Measurements from ENCODE around the gene RREB1. TPM values are rescaled to one million over a fixed set of nuclear protein-coding genes. Genes with fewer than 3 reads are reported as not detected.
A peak's percentile ranks its signal among the peaks of the same experiment; 100 is the strongest.
"Not testable (repeated sequence)": the region's sequence is repeated elsewhere in the genome, so short reads cannot be mapped to it uniquely, and the experiment has no call there.

Gene RREB1
- total RNA-seq, 1 donor from 2014 or later = 12.7 TPM

- peak; percentile 20 for DNase-seq (ENCODE audit: low spot score)
- intact Hi-C loops (cut with micrococcal nuclease) = no loop called here
- Mint-ChIP-seq H3K27me3 (ENCODE audit: insufficient read depth) (peaks cover 13% of the 10 kb centered on the region), H3K27ac (peak overlapping the region; percentile 73), H3K4me1 (ENCODE audit: low read depth) (peaks cover 21% of the 10 kb centered on the region), H3K36me3 (ENCODE audit: low read depth) (no peaks in the 10 kb centered on the region), H3K4me3 (peak overlapping the region; percentile 76), H3K9me3 (no peaks in the 10 kb centered on the region)
Observed at GRCh38 chr6:7261032-7261841, 153.5 kb downstream of the RREB1 start.

GRCh38 chr6:7261852-7262461 is 154.2 kb downstream of the RREB1 start:
- H3K4me1 Mint-ChIP-seq (ENCODE audit: low read depth) = peaks cover 21% of the 10 kb centered on the region
- intact Hi-C loops (cut with micrococcal nuclease) = no loop called here
- peaks cover 11% of the 10 kb centered on the region for H3K27me3 Mint-ChIP-seq (ENCODE audit: insufficient read depth)
- no peaks in the 10 kb centered on the region for H3K9me3 Mint-ChIP-seq
- no peak overlapping the region for H3K27ac Mint-ChIP-seq
- no peaks in the 10 kb centered on the region for H3K36me3 Mint-ChIP-seq (ENCODE audit: low read depth)
- H3K4me3 Mint-ChIP-seq = peak overlapping the region; percentile 76
- DNase-seq (ENCODE audit: low spot score) = no peak

GRCh38 chr6:7262746-7263518 is 155.2 kb downstream of the RREB1 start:
- Mint-ChIP-seq H3K27me3 (ENCODE audit: insufficient read depth) (peaks cover 11% of the 10 kb centered on the region), H3K4me1 (ENCODE audit: low read depth) (peaks cover 21% of the 10 kb centered on the region), H3K9me3 (no peaks in the 10 kb centered on the region), H3K36me3 (ENCODE audit: low read depth) (no peaks in the 10 kb centered on the region), H3K27ac (no peak overlapping the region), H3K4me3 (peak overlapping the region; percentile 76)
- intact Hi-C loops (cut with micrococcal nuclease) = no loop called here
- DNase-seq (ENCODE audit: low spot score) = no peak

GRCh38 chr6:7263519-7263805 is 155.7 kb downstream of the RREB1 start:
- H3K4me3 Mint-ChIP-seq; H3K27ac Mint-ChIP-seq; H3K9me3 Mint-ChIP-seq; H3K36me3 Mint-ChIP-seq (ENCODE audit: low read depth); intact Hi-C loops (cut with micrococcal nuclease); DNase-seq (ENCODE audit: low spot score): not testable (repeated sequence)
- Mint-ChIP-seq H3K4me1 (ENCODE audit: low read depth) (peaks cover 21% of the 10 kb centered on the region), H3K27me3 (ENCODE audit: insufficient read depth) (peaks cover 11% of the 10 kb centered on the region)

GRCh38 chr6:7264041-7264440 is 156.3 kb downstream of the RREB1 start:
- H3K27ac Mint-ChIP-seq = no peak overlapping the region
- intact Hi-C loops (cut with micrococcal nuclease) = no loop called here
- peaks cover 11% of the 10 kb centered on the region for H3K27me3 Mint-ChIP-seq (ENCODE audit: insufficient read depth)
- no peak for DNase-seq (ENCODE audit: low spot score)
- H3K9me3 Mint-ChIP-seq = no peaks in the 10 kb centered on the region
- H3K4me3 Mint-ChIP-seq = no peak overlapping the region
- H3K4me1 Mint-ChIP-seq (ENCODE audit: low read depth) = peaks cover 21% of the 10 kb centered on the region
- H3K36me3 Mint-ChIP-seq (ENCODE audit: low read depth) = no peaks in the 10 kb centered on the region

GRCh38 chr6:7264686-7265384 is 157.1 kb downstream of the RREB1 start:
- Mint-ChIP-seq H3K27ac (no peak overlapping the region), H3K9me3 (no peaks in the 10 kb centered on the region), H3K36me3 (ENCODE audit: low read depth) (no peaks in the 10 kb centered on the region), H3K4me3 (no peak overlapping the region), H3K4me1 (ENCODE audit: low read depth) (peaks cover 21% of the 10 kb centered on the region), H3K27me3 (ENCODE audit: insufficient read depth) (peaks cover 6% of the 10 kb centered on the region)
- intact Hi-C loops (cut with micrococcal nuclease) = no loop called here
- DNase-seq (ENCODE audit: low spot score) = no peak

- intact Hi-C loops (cut with micrococcal nuclease); H3K4me3 Mint-ChIP-seq; H3K27ac Mint-ChIP-seq; H3K27me3 Mint-ChIP-seq (ENCODE audit: insufficient read depth); H3K9me3 Mint-ChIP-seq; DNase-seq (ENCODE audit: low spot score); H3K36me3 Mint-ChIP-seq (ENCODE audit: low read depth): not testable (repeated sequence)
- peaks cover 20% of the 10 kb centered on the region for H3K4me1 Mint-ChIP-seq (ENCODE audit: low read depth)
Observed at GRCh38 chr6:7265385-7265726, 157.6 kb downstream of the RREB1 start.

- intact Hi-C loops (cut with micrococcal nuclease) = no loop called here
- Mint-ChIP-seq H3K9me3 (no peaks in the 10 kb centered on the region), H3K4me3 (no peak overlapping the region), H3K27ac (no peak overlapping the region), H3K4me1 (ENCODE audit: low read depth) (peaks cover 3% of the 10 kb centered on the region), H3K27me3 (ENCODE audit: insufficient read depth) (no peaks in the 10 kb centered on the region), H3K36me3 (ENCODE audit: low read depth) (no peaks in the 10 kb centered on the region)
- DNase-seq (ENCODE audit: low spot score) = no peak
Observed at GRCh38 chr6:7267071-7267465, 159.3 kb downstream of the RREB1 start.

- no peak overlapping the region for H3K27ac Mint-ChIP-seq
Observed at GRCh38 chr6:7267466-7268091, 159.8 kb downstream of the RREB1 start.

GRCh38 chr6:7268362-7268761 is 160.6 kb downstream of the RREB1 start:
- Mint-ChIP-seq H3K9me3 (no peaks in the 10 kb centered on the region), H3K4me1 (ENCODE audit: low read depth) (no peaks in the 10 kb centered on the region), H3K36me3 (ENCODE audit: low read depth) (no peaks in the 10 kb centered on the region), H3K27me3 (ENCODE audit: insufficient read depth) (no peaks in the 10 kb centered on the region), H3K27ac (no peak overlapping the region), H3K4me3 (no peak overlapping the region)
- no peak for DNase-seq (ENCODE audit: low spot score)
- intact Hi-C loops (cut with micrococcal nuclease) = no loop called here

More at GRCh38 chr6:7267466-7268091, 159.8 kb downstream of the RREB1 start:
- H3K4me3 Mint-ChIP-seq = no peak overlapping the region
- no peaks in the 10 kb centered on the region for H3K9me3 Mint-ChIP-seq
- H3K27me3 Mint-ChIP-seq (ENCODE audit: insufficient read depth) = no peaks in the 10 kb centered on the region
- no peaks in the 10 kb centered on the region for H3K36me3 Mint-ChIP-seq (ENCODE audit: low read depth)
- no peaks in the 10 kb centered on the region for H3K4me1 Mint-ChIP-seq (ENCODE audit: low read depth)
- intact Hi-C loops (cut with micrococcal nuclease) = no loop called here
- no peak for DNase-seq (ENCODE audit: low spot score)

GRCh38 chr6:7268816-7269555 is 161.2 kb downstream of the RREB1 start:
- H3K27me3 Mint-ChIP-seq (ENCODE audit: insufficient read depth) = no peaks in the 10 kb centered on the region
- H3K27ac Mint-ChIP-seq = no peak overlapping the region
- no peak for DNase-seq (ENCODE audit: low spot score)
- H3K4me3 Mint-ChIP-seq = no peak overlapping the region
- no peaks in the 10 kb centered on the region for H3K36me3 Mint-ChIP-seq (ENCODE audit: low read depth)
- intact Hi-C loops (cut with micrococcal nuclease) = no loop called here
- no peaks in the 10 kb centered on the region for H3K4me1 Mint-ChIP-seq (ENCODE audit: low read depth)
- H3K9me3 Mint-ChIP-seq = no peaks in the 10 kb centered on the region

GRCh38 chr6:7269816-7270215 is 162.1 kb downstream of the RREB1 start:
- Mint-ChIP-seq H3K27me3 (ENCODE audit: insufficient read depth) (no peaks in the 10 kb centered on the region), H3K27ac (no peak overlapping the region), H3K36me3 (ENCODE audit: low read depth) (no peaks in the 10 kb centered on the region), H3K9me3 (no peaks in the 10 kb centered on the region), H3K4me1 (ENCODE audit: low read depth) (no peaks in the 10 kb centered on the region), H3K4me3 (no peak overlapping the region)
- no peak for DNase-seq (ENCODE audit: low spot score)
- intact Hi-C loops (cut with micrococcal nuclease) = no loop called here
